LNCaP clone FGC (cell line): ENCODE results near the gene PYGL.

Experiments used
- DNase-seq: peaks from one replicate; pipeline ENCODE4 v3.0.0-alpha.2; 2011; ENCODE audit warnings: low read depth
- H3K4me3 ChIP-seq: 2 replicates; pipeline ENCODE4 v1.5.1; 2011; ENCODE audit warnings: mild to moderate bottlenecking, low read depth, low read length, control low read depth
- TF ChIP-seq, protein P1 (sequence below): IDR thresholded peaks from 2 replicates; pipeline ENCODE4 v1.5.1; 2012; ENCODE audit warnings: mild to moderate bottlenecking; ENCODE audit not compliant: control insufficient read depth, insufficient read depth; ENCODE audit errors: extremely low read depth

The PYGL gene

DNA sequence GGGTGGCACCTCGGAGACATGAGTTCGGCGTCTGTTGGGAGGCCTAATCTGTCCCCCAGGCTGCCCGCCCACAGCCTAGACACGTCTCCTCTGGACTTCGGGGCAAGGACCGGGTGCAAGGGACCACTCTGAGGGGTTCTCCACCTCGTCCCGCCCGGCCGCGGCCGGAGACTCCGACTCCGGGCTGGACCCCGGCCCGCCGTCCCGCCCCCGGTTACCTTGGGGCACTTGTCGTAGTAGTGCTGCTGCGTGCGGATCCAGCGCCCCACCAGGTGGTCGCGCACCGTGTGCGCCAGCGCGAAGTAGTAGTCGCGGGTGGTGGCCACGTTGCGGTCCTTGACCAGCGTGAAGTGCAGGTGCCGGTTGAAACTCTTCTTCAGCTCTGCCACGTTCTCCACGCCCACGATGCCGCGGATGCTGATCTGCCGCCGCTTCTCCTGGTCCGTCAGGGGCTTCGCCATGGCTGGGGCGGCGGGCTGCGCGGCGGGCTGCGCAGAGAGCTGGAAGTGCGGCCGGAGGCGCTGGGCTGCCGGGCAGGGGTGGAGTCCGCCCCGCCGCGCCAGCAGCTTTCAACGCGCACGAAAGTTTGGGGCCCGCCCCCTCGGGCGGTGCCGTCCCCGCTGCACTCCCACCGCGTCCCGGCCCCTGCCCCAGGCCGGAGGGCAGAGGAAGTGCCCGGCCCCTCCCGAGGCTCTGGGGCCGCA is at the start of gene PYGL:
Gene PYGL, minus strand, starts transcription at position 541 of the 704 bp plus-strand sequence. Its CDS starts 80 bp downstream, at position 461.
- peak within 1 kb of the TSS; percentile 64 for H3K4me3 ChIP-seq
- no peak for DNase-seq
- TF ChIP-seq, protein P1, sequence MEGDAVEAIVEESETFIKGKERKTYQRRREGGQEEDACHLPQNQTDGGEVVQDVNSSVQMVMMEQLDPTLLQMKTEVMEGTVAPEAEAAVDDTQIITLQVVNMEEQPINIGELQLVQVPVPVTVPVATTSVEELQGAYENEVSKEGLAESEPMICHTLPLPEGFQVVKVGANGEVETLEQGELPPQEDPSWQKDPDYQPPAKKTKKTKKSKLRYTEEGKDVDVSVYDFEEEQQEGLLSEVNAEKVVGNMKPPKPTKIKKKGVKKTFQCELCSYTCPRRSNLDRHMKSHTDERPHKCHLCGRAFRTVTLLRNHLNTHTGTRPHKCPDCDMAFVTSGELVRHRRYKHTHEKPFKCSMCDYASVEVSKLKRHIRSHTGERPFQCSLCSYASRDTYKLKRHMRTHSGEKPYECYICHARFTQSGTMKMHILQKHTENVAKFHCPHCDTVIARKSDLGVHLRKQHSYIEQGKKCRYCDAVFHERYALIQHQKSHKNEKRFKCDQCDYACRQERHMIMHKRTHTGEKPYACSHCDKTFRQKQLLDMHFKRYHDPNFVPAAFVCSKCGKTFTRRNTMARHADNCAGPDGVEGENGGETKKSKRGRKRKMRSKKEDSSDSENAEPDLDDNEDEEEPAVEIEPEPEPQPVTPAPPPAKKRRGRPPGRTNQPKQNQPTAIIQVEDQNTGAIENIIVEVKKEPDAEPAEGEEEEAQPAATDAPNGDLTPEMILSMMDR: no peak

DNA sequence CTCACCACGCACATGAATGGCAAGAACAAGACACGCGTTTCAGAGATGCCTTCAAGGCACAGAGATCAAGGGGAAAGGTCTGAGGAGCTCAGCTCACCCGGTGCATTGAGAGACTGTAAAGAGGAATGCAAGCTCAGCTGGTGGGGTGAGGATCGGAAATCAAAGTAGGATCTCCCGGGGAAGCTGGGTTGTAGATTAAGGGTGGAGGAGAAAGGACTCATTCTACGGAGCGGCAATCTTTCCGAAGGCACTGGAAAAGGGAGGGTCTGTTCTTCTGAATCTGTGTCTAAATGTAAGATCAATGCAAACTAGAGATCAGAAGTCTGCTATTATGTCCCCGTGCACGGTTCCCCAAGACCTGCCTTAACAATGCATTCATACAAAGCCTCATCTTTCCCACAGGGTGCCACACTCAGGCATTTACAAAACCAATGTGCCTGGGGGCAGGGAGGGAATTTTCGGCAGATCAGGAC is 41.6 kb upstream of the PYGL start:
- DNase-seq: no peak
- TF ChIP-seq, protein P1: no peak
- H3K4me3 ChIP-seq: no peak overlapping the region

DNA sequence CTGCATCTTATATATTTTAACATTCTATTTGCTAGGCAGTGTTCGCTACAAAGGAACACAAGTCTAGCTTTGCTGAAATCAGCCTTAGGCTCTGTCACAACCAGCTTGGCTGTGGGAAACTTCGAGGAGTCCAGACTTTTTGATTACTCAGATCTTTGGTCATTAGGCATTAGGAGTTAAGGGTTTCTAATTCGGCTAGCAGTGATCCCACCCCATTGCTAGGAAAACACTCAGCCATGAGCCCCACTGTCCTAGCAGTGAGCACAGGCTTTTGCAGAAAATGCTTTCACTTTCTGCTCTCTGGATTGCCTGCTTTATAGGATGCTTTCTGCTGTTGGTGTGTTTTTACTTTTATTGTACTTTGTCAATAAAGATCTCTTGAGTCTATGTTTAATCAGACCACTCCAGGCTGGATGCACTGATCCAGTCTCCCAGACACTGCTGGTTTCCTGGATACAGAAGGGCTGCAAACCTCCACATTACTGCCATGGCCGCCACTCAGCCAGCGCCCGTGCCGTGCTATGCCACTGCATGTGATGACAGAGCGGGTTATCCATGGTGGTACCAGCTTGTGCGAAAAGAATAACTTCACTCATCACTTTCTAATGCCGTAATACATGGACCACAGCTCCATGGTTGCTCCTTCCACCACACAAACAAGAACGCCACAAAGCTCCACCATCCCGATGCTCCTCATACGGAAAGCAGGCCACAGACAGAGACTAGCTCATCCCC is 41.0 kb upstream of the PYGL start:
- DNase-seq: no peak
- no peak overlapping the region for H3K4me3 ChIP-seq
- TF ChIP-seq, protein P1: no peak

DNA sequence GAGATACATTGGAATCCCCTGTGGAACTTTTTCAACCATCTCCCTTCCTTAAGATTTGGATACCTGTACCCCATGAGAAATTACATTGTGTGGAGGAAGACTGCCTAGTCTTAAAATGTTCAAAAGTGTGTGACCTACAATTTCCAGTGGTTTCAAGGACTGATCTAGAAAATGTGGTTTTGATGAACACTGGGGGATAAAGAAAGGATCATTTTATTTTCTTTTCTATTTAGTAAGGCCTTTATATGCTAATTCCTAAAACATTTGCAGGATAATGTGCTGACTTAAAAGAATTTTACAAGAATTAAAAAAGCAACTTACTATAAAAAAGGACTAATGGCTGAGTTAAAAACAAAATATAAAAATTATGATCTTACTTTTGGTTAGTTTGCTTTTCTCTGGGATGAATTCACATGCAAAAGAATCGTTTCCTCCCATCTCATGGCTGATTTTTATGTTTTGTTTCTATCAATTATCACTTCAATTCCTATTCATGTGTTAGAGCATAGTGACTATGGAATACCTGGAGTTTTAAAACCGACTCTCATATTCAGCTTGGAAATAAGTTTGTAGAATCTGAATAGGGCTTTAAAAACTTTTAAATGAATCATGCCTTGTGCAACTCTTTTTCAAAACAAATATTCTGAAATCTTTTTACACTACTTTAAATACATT is 39.9 kb upstream of the PYGL start:
- no peak for DNase-seq
- H3K4me3 ChIP-seq: no peak overlapping the region
- TF ChIP-seq, protein P1: no peak

DNA sequence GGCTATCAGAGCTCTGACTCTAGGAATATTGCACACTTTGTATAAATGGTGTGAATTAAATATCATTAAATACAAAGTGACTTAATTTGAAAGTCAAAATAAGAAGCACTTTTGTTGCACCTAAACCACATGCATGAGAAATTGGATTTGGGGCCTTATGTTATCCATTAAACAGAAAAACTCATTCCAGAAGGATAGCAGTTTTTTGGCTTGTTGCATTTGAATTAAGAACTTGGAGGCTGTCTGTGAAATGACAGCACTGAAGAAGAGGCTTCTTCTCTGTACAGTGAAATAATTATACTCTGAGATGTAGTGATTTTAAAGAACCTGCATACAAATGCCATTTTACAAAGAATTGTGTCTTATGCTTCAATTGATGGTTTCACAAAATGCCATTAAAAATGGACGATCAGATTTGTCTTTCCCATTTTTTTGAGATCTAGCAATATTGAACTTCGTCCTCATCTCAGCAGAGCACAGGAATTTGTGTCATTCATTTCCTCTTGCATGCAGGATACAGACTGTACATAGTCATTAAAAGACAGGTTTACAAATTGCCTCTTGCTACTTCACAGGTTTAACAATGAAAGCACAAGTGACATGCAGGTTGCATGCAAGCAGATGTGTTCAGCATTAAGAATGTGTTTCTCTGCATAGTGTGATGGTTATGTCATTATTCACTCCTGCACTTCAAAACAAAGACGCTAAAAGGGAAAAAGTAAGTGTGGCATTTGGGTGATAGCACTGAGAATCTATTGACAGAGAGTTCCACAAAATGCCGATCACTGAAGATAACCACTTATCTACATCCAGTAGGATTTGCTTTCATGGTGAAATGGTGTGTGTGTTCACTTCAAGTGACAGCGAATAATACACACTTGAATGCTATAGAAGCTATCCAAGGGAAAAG is 35.9 kb upstream of the PYGL start:
- no peak overlapping the region for H3K4me3 ChIP-seq
- DNase-seq: no peak
- TF ChIP-seq, protein P1: no peak

DNA sequence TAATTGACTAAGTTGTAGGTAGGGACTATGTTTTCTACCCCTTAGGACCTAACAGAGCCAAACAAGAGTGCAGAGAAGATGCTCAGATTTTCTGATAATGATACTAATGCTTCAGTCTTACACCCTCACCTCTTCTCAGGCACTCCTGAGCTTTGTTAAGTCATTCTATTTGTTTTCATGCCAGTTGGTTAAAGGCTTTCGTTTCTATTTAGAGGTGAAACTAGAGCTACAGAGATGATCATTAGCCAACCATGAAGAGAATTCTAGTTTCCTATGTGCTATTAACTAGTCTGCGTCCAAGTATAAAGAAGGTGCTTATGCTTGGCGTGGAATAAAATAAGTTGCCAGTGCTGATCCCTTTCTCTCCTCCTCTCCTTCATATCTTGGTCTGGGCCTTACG is 34.6 kb upstream of the PYGL start:
- no peak for DNase-seq
- TF ChIP-seq, protein P1: no peak
- no peak overlapping the region for H3K4me3 ChIP-seq
